Measurements from ENCODE around the gene FBXO42.

The FBXO42 gene

DNA sequence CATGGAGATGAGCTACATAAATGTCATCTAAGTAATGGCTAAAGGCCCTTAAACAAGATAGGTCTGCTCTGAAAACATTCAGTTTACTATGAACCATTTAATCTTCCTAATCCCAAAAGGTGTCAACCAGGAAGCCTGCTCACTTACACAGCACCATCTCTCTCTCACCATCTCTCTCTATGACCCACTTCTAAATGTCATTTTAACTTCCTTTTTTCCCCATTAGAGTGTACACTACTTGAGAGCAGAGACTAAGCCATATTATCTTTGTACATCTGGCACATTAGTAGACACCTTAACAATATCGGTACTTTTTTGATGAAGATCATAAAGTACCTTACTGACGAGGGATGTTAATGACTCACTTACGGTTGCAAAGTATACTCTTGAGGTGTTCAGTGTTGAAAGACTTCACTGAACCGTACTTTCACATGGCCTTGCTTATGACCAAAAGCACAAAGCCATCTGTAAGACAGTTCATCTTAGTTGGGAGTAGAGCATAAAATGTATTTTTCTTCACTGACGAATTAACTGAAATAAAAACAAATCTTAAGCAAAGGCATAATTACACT is 25.4 kb downstream of the FBXO42 start:
- no peak for DNase-seq (ENCODE audit: low read depth)

DNA sequence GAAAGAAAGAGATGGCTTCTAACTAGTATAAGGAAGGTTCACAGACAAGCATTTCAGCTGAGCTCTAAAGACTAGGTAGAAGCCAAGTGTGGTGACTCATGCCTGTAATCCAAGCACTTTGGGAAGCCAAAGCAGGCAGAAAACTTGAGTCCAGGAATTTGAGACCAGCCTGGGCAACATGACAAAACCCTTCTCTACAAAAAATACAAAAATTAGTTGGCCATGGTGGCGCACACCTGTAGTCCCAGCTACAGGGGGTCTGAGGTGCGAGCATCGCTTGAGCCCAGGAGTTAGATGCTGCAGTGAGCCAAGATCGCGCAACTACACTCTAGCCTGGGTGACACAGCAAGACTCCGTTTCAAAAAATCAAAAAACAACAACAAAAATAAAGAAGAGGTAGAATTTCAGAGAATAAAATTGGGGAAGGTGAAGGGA is 27.8 kb downstream of the FBXO42 start:
- DNase-seq (ENCODE audit: low read depth) = no peak

DNA sequence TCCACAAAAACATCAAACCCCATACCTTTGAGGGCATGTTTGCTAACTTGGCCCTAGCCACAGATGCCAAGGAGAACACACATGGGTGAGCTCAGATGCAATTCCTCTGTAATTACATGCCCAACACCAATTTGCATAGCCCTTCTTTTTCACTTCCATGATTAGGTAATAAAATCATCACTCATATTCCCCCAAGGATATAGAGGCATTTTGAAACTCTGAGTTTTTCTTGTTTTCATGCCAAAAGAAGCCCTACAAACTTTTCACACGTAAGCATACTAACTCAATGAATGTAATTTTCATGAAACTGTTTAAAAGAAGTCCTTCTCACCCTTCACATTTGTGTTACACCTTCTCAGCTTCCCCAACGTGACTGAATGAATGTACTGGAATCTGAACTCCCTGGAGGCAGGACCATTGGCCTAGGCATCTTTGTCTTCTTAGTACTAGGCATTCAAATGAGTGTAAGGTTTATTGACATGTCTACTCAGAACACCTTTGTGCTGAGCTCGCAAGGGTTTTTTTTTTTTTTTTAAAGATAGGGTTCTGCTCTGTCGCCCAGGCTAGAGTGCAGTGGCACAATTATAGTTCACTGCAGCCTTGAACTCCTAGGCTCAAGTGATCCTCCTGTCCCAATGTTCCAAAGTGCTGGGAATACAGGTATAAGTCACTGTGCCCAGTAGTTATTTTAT is 31.0 kb downstream of the FBXO42 start:
- no peak for DNase-seq (ENCODE audit: low read depth)

DNA sequence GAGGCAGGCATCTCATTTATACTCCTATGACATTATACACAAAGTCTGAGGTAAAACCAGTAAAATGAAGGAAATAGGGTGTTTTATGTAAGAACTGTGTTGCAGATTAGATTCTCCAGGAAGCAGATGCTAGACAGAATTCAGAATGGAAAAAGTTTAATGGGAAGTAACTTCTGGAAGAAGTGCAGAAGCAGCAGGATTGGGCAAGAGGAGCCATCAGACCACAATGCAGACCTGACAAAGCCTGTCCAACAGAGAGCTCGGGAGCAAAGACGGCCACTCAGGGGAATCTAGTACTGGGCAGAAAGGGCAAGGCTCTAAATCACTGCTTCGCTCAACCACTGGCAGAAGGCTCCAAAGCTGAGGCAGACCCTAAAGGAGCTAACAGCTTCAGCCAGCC is 33.7 kb downstream of the FBXO42 start:
- no peak for DNase-seq (ENCODE audit: low read depth)

DNA sequence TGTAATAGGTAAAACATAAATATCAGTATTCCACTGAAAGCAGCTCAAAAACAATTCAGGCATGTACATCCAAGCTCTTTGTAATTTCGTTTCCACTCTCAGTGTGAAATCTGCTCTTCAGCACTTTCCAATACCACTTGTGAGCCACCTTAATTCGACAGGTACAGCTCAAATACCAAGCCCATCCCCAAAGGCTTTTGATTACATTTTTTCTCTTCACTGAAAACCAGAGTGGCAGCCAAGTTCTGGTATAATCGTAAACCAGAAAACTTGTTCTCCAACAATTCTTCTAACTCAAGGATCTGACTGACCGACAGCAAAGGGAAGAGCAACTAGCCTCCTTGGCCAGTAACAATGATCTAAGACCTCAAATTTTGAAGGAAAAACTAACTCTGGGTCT is 36.8 kb downstream of the FBXO42 start:
- no peak for DNase-seq (ENCODE audit: low read depth)

DNA sequence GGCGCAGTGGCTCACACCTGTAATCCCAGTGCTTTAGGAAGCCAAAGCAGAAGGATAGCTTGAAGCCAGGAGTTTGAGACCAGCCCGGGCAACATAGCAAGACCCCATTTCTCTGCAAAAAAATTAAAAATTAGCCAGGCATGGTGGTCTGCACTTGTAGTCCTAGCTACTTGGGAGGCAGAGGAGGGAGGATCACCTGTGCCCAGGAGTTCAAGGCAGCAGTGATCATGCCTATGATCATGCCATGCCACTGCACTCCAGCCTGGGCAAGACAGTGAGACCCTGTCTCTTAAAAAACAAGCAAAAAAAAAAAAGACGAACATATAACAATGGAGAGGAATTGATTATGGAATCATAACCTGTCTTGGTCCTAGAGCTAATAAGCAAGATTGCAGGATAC is 45.1 kb downstream of the FBXO42 start:
- no peak for DNase-seq (ENCODE audit: low read depth)

DNA sequence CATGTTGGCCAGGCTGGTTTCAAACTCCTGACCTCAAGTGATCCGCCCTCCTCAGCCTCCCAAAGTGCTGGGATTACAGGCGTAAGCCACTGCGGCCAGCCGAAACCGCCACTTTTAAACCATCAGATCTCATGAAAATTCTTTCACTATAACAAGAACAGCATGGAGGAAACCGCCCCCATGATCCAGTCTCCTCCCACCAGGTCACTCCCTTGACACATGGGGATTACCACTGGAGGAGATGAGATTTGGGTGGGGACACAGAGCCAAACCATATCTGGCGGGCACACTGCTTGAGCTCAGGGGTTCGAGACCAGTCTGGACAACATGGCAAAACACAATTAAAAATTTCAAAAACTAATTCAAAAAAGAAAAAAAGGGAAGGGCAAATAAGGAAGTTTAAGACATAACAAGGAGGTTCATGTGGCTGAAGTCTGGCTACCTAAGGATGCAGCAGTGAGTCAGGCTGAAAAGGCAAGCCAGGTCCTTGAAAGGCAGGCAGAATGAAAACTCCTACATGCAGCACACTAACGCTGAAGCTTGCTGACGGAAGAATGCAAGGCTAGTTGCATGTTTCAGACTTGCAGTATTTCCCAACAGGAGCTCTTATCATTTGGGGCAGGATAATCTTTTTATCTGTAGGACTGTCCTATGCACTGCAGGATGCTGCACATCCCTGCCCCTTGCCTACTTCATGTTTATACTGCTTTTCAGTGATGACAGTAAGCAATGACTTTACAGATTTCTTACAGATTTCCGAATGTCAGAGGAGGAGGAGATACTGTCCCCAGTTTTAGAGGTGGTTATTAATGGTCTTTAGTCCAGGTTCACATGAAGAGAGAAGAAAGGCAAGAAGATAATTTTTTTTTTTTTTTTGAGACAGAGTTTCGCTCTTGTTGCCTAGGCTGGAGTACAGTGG is 49.3 kb downstream of the FBXO42 start:
- DNase-seq (ENCODE audit: low read depth) = no peak

DNA sequence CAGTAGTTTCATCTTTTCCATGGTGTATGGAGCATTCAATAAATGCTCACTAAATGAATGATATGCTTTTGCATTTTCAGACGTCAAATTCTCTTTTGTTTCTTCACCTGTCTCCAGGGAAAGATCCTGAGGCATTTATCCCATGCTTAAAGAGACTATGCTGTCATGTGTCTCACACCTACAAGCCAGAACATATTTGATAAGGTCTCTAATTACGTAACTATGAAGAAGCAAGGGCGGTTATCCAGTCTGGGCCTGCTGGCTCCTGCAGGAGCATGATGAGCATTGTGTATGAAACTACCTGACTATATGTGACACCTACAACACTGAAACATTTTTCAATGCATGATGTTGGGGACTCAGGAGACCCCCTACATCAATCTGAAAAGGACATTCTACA is 51.8 kb downstream of the FBXO42 start:
- DNase-seq (ENCODE audit: low read depth) = no peak

DNA sequence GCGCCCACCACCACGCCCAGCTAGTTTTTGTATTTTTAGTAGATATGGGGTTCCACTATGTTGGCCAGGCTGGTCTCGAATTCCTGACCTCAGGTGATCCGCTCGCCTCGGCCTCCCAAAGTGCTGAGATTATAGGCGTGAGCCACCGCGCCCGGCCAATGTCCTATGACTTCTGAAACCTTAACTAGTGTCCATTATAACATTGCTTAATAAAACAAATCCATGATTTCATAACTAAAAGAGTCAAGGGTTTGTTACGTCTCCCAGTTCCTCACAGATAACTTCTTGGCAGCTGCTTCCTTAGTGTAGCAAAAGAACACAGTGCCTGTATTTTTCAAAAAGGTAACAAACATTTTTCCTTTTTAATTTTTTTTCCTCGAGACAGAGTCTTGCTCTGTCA is 53.6 kb downstream of the FBXO42 start:
- DNase-seq (ENCODE audit: low read depth) = no peak

DNA sequence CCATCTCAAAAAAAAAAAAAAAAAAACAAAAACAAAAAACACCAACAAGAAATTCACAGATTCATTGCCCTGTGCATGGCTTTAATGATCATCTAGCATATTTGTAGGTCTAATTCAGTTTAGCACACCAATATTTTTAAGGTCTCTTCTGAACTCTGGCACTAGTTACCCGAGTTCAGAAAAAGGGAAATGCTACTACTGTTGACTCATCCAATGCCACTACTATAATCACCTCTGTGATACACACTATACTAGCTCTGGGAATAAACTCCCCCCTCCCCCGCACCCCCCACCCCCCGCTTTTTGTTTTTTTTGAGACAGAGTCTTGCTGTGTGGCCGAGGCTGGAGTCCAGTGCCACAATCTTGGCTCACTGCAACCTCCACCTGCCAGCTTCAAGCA is 55.6 kb downstream of the FBXO42 start:
- DNase-seq (ENCODE audit: low read depth) = no peak

DNA sequence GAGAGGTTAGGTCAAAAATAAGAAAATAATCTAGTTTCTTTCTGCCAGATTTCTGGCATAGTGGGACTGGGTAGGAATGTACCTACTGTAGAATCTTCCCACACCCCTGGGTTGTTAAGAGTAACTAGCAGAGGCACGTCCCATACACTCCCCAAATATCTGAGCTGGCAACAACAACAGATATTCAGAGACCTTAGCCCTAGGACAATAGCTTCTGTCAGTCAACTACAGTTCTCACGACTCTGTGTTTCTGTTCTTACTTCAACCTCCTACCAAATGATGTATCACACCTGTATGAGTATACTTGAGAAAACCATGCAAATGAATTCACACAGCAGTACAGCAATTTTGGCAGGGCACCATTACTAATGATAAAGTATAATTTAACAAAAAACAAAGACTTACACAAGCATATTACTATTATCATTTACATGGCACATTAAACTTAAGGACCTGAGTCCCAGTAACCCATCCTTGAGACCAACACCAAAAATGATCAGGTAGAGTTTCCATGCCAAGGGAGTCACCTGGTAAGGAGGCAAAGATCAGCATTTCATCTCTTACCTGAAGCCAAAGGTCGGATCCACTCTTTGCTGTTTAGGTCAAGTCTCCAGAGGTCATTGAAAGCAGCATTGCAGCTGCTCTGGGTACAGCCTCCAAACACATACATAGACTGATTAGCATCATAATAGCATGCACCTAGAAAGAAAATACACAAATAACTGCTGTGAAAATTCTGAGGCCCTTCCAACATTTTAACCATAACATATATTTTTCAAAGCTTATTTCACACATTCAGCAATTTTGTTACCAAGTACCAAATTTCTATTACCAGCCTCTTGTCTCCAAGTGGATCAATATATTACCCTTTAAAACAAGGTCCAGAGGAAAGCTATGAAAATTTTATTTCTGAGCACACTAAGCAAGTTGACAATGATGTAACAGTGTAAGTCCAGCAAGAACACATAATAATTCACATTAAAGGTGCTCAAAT is 57.8 kb downstream of the FBXO42 start:
- DNase-seq (ENCODE audit: low read depth) = no peak

DNA sequence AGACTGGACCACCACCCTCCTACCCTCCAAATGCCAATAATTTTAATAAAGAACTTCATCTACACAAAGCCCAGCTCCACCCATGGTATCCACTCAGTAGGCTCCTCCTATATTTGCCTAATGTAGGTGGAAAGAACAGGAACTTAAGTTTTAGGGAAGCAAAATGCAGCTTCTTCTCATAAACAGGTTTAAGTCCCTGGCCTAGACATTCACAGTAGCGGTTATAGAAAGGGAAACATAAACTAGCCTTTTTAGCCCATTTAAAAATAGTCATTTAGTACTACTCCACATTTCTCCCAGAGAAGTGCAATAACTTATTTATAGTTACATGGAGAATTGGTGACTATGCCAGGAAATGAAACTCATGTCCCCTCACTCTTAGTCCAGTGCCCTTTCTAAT is 58.7 kb downstream of the FBXO42 start:
- DNase-seq (ENCODE audit: low read depth) = no peak

DNA sequence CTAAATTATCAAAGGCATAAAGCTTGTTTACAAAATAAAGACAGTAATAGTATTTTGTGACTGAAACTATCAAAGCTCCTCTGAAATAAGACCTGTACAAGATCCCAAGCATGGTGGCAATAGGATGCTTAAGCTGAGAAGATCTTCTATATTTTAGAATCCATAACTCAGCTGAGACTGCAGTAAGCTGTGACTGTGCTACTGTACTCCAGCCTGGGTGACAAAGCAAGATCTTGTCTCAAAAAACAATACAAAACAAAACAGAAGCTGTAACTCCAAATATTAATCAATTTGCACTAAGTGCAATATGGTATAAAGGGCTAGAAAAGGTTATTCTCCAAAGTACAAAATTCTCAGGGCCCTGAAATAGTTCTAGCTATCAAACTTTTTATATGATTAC is 59.5 kb downstream of the FBXO42 start:
- DNase-seq (ENCODE audit: low read depth) = no peak

DNA sequence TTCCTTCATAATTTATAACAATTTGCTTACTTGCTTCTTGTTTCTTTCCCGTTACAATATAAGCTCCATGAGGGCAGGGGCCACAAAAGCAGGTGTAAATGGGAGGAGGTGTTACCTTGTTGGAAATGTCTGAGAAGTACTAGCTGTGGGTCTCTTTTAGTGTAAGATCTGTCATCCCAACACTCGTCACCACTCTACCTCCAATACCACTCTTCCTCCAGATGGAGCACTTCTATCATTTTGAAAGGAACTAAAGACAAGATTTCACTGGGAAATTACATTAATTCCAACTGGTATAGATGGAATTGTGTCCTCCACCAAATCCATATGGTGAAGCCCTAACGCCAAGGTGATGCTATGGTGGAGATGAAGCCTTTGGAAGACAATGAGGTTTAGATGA is 62.3 kb downstream of the FBXO42 start:
- DNase-seq (ENCODE audit: low read depth) = no peak

DNA sequence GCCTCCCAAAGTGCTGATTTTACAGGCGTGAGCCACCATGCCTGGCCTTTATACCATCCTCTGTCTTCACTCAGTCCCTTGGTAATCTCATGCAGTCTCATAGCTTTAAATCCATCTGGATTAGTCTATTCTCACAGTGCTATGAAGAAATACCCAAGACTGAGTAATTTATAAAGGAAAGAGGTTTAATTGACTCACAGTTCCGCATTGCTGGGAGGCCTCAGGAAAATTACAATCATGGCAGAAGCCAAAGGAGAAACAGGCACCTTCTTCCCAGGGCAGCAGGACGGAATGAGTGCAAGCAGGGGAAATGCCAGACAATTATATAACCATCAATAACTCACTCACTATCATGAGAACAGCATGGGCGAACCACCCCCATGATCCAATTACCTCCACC is 66.2 kb downstream of the FBXO42 start:
- no peak for DNase-seq (ENCODE audit: low read depth)

DNA sequence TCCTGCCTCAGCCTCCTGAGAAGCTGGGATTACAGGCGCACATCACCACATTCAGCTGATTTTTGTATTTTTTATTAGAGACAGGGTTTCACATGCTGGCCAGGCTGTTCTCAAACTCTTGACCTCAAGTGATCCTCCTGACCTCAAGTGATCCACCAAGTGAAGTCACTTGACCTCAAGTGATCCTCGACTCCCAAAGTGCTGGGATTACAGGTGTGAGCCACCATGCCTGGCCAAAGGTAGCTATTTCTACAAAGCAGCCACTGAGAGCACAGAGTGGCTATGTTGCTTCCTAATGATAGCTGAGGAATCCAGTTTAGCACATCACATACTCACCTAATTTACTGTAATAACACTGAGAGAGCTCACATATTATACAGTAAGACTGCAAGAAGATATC is 70.5 kb downstream of the FBXO42 start:
- DNase-seq (ENCODE audit: low read depth) = no peak

DNA sequence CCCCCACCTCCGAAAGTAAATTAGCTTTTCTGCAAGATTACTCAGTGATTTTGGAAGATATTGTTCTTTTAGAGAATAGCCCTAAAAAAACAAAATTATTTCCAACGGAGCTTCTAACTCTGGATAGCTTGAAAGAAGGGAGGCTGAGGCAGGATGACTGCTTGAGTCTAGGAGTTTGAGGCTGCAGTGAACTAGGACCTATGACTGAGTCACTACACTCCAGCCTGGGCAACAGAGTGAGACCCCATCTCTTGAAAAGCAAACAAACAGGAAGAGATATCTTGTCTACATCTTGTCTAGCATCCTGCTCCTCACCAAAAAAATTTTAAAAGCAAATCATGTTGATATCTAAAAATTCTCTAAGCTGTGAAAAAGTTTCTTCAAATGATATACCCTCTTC is 73.1 kb downstream of the FBXO42 start:
- no peak for DNase-seq (ENCODE audit: low read depth)

DNA sequence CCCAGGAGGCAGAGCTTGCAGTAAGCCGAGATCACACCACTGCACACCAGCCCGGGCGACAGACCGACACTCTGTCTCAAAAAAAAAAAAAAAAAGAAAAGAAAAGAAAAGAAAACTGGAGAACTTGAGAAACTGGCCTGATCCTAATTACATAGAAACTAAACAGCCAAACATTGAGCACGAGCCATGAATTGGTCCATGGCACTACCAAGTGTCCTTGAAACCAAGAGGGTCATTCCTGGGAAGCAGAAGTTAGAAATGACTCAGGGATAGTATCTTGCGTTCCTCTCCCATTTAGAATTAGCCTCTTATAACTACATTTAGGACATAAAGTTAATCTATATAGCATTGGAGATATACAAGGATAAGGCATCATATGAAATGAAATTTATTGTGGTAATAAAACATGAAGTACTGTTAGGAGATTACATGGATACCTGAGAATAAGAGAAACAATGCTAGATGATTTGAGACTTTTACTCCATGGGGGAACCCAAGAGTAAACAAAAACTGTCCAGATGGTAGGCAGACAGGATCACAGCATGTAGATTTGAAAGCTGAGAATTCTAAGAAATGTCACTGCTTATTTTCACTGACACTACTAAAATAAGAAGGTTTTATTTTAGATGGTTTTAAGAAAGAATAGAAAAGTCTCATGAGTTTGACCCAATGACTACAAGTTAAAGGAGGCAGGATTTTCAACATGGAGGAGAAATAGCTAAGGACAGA is 75.8 kb downstream of the FBXO42 start:
- DNase-seq (ENCODE audit: low read depth) = no peak

DNA sequence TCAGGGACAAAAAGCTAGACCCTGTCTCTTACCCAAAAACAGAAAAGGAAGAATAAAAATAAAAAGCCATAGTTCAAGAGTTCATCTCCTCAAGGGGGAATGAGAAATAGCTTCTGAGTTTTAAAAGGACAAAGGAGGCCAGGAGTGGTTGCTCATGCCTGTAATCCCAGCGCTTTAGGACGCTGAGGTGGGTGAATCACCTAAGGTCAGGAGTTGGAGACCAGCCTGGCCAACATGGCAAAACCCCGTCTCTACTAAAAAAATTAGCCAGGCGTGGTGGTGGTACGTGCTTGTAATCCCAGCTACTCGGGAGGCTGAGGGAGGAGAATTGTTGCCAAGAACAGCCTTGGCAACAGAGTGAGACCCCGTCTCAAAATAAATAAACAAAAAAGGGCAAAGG is 76.7 kb downstream of the FBXO42 start:
- no peak for DNase-seq (ENCODE audit: low read depth)

DNA sequence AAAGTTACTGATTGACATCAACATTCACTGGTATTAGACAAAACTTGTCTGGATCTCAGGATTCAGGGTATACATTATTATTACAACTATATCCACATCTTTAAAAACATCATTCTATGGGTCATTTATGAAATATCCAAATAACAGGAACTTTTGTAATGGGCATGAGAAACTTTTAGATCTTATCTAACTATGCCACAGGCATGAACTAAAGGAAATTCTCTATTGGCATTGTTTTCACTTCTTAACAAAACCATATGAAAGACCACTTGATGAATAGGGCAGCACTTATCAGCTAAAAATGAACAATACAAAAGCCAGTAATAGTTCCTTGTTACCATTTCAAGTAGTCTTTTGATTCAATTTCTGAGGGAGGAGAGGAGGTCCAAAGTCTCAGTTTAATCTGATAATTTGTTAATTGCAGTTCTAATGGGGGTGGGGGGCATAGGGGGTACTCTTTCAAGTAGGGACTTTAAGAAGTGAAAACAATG is 84.5 kb downstream of the FBXO42 start:
- DNase-seq (ENCODE audit: low read depth) = no peak

All from T follicular helper cell (primary cell).